Erythroblast (primary cell): ENCODE data around the gene CABLES1.

Experiments used
- GATA1 ChIP-seq: IDR thresholded peaks from 2 replicates; pipeline ENCODE4 v1.6.1; 2011; ENCODE audit warnings: low read depth, mild to moderate bottlenecking, control low read depth, low read length, moderate library complexity
- POLR2A ChIP-seq: IDR thresholded peaks from 2 replicates; pipeline ENCODE4 v1.6.1; 2011; ENCODE audit warnings: mild to moderate bottlenecking, low read length

- TF ChIP-seq POLR2A: no peak
- no peak for TF ChIP-seq GATA1
Measured at GRCh38 chr18:23092121-23092520, 43.2 kb upstream of the CABLES1 start.
